Loucy (cell line): Measurements from ENCODE around the gene SYAP1.

Source experiments
- CTCF ChIP-seq: fragments of 200-600 bp; sonication (generic); conservative IDR thresholded peaks from 2 replicates; pipeline ENCODE4 v1.5.1; 2014; ENCODE audit warnings: mild to moderate bottlenecking, antibody characterized with exemption, low read length
- EZH2phosphoT487 ChIP-seq: fragments of 200-600 bp; IDR thresholded peaks from 2 replicates; pipeline ENCODE4 v1.6.1; 2018; ENCODE audit warnings: antibody characterized with exemption, mild to moderate bottlenecking, moderate library complexity, borderline replicate concordance

- TF ChIP-seq CTCF: no peak
- TF ChIP-seq EZH2phosphoT487: no peak
Observed at GRCh38 chrX:16778993-16779392, 59.6 kb downstream of the SYAP1 start.
